Caco-2 (cell line): Measurements from ENCODE around the gene SCTR. TPM values are rescaled to one million over a fixed set of nuclear protein-coding genes. Genes with fewer than 3 reads are reported as not detected.

Source experiments
- BruUV-seq: library from RNA; stranded (reverse); fragments of 400-500 nt; replicated peaks from 2 replicates; lab custom pipeline; 2021; lab: Mats Ljungman, UMichigan
- CTCF ChIA-PET: fragments of 300-600 bp; sonication (Branson Sonifier 250); formaldehyde crosslinking; loops from one replicate; lab custom pipeline; 2022; ENCODE audit warnings: antibody characterized with exemption; lab: Charles Lee
- POLR2A ChIA-PET: fragments of 300-600 bp; sonication (Branson Sonifier 250); formaldehyde crosslinking; loops from one replicate; lab custom pipeline; 2022; ENCODE audit warnings: antibody characterized with exemption; lab: Charles Lee
- DNase-seq, 2 experiments: peaks; one replicate each; pipeline versions ENCODE4 v3.0.0 to v3.0.0-alpha.2; 2020 to 2022
- H3K27me3 ChIP-seq: replicated peaks from 2 replicates; pipeline ENCODE4 v1.6.0; 2011; ENCODE audit warnings: low read length; ENCODE audit not compliant: control insufficient read depth, insufficient read depth
- H3K36me3 ChIP-seq: 2 replicates; pipeline ENCODE4 v1.5.1; 2011; ENCODE audit warnings: low read length; ENCODE audit not compliant: control insufficient read depth, insufficient read depth
- H3K4me1 ChIP-seq: fragments of 250-450 bp; sonication (Bioruptor Pico); 2 replicates; pipeline ENCODE4 v1.5.1; 2020; ENCODE audit warnings: mild to moderate bottlenecking
- H3K4me3 ChIP-seq: 2 replicates; pipeline ENCODE4 v1.5.1; 2011; ENCODE audit warnings: low read depth, mild to moderate bottlenecking, control low read depth, low read length
- H3K9me3 ChIP-seq: fragments of 250-450 bp; sonication (Bioruptor Pico); 2 replicates; pipeline ENCODE4 v1.5.1; 2020; ENCODE audit warnings: mild to moderate bottlenecking, moderate library complexity
- H3K27ac Mint-ChIP-seq: one replicate; pipeline ENCODE4 v1.8.0; 2022; ENCODE audit warnings: mixed read lengths; ENCODE audit not compliant: unreplicated experiment
- H3K27me3 Mint-ChIP-seq: one replicate; pipeline ENCODE4 v1.8.0; 2022; ENCODE audit warnings: mixed read lengths; ENCODE audit not compliant: insufficient read depth, unreplicated experiment
- H3K36me3 Mint-ChIP-seq: one replicate; pipeline ENCODE4 v1.8.0; 2022; ENCODE audit warnings: mild to moderate bottlenecking, mixed read lengths; ENCODE audit not compliant: insufficient read depth, unreplicated experiment
- H3K4me1 Mint-ChIP-seq: one replicate; pipeline ENCODE4 v1.8.0; 2022; ENCODE audit warnings: low read depth, mixed read lengths; ENCODE audit not compliant: unreplicated experiment
- H3K4me3 Mint-ChIP-seq: one replicate; pipeline ENCODE4 v1.8.0; 2022; ENCODE audit warnings: mild to moderate bottlenecking, moderate library complexity, mixed read lengths; ENCODE audit not compliant: unreplicated experiment
- H3K9me3 Mint-ChIP-seq: one replicate; pipeline ENCODE4 v1.8.0; 2022; ENCODE audit warnings: mixed read lengths; ENCODE audit not compliant: unreplicated experiment
- intact Hi-C: fragments of 100-400 bp; cut with micrococcal nuclease; formaldehyde crosslinking; loops from one replicate; pipeline ENCODE4 v1.10.0; 2022; ENCODE audit not compliant: unreplicated experiment
- total RNA-seq: library from RNA; stranded (reverse); gene quantifications from 2 replicates; pipeline ENCODE4 v1.2.3, GENCODE V29; 2022
- TF ChIP-seq, protein P1 (sequence below), 2 experiments: fragments of 200-600 bp in 1 of 2; IDR thresholded peaks; 1 replicate in 1 of 2; 2 replicates in 1 of 2; pipeline versions ENCODE4 v1.5.1 to v1.8.0; 2011 to 2022; ENCODE audit warnings: antibody characterized with exemption in 1 of 2, control low read depth in 1 of 2, inconsistent platforms in 1 of 2, low read depth in 1 of 2, low read length in 1 of 2, mild to moderate bottlenecking in 1 of 2, moderate library complexity in 1 of 2; ENCODE audit not compliant: insufficient read depth in 1 of 2, severe bottlenecking in 1 of 2, unreplicated experiment in 1 of 2

The SCTR gene
- total RNA-seq, 1 experiment from 2014 or later, result not detected

DNA sequence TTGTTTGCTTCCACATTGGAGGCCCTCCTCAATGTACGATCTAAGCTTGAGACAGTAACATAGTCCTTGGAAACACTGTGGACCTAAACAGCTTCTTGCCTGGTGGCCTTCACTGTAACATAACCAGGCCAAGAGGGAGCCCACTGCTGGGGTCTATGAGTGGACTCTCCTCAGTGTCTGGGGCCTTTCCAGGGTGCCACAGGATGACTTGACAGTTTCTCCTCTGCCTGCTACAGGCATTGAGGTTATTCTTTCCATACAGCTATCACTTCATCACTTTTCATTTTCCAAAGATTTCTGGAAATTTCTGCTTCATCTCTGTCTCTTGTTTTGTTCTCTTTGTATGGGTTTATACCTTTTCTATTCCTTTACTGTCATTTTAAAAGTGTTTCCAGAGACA is 11.3 kb downstream of the SCTR start:
- Histone ChIP-seq H3K9me3 (no peaks in the 10 kb centered on the region), H3K27me3 (no peaks in the 10 kb centered on the region), H3K4me3 (no peak overlapping the region), H3K4me1 (no peaks in the 10 kb centered on the region), H3K36me3 (no peaks in the 10 kb centered on the region)
- Mint-ChIP-seq H3K4me3 (no peak overlapping the region), H3K9me3 (no peaks in the 10 kb centered on the region), H3K4me1 (no peaks in the 10 kb centered on the region), H3K27ac (no peak overlapping the region), H3K27me3 (peaks cover 10% of the 10 kb centered on the region), H3K36me3 (no peaks in the 10 kb centered on the region)
- intact Hi-C loops, result no loop called here
- no TSS peak for BruUV-seq
- TF ChIP-seq, protein P1, sequence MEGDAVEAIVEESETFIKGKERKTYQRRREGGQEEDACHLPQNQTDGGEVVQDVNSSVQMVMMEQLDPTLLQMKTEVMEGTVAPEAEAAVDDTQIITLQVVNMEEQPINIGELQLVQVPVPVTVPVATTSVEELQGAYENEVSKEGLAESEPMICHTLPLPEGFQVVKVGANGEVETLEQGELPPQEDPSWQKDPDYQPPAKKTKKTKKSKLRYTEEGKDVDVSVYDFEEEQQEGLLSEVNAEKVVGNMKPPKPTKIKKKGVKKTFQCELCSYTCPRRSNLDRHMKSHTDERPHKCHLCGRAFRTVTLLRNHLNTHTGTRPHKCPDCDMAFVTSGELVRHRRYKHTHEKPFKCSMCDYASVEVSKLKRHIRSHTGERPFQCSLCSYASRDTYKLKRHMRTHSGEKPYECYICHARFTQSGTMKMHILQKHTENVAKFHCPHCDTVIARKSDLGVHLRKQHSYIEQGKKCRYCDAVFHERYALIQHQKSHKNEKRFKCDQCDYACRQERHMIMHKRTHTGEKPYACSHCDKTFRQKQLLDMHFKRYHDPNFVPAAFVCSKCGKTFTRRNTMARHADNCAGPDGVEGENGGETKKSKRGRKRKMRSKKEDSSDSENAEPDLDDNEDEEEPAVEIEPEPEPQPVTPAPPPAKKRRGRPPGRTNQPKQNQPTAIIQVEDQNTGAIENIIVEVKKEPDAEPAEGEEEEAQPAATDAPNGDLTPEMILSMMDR (IDR thresholded peaks at IDR 0.05; ENCODE audit: insufficient read depth in 1 of 2, low read depth in 1 of 2, low read length in 1 of 2, severe bottlenecking in 1 of 2, unreplicated experiment in 1 of 2), result no peak
- POLR2A ChIA-PET, result no interaction called here
- CTCF ChIA-PET, result no interaction called here
- DNase-seq, result no peak

DNA sequence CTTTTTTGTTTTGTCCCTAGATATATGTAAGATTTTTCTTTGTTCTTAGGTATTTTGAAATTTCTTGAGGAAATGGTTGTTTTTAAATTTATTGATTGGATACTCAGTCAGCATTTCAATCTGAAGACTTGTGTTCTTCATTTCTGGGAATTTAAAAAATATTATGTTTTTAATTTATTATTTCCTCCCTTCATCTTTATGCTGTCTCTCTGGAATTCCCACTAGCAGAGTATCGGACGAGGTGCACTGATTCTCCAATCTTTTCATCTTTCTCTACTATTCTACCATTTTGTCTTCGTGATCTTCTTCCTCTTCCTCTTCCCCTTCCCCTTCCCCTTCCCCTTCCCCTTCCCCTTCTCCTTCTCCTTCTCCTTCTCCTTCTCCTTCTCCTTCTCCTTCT is 12.3 kb downstream of the SCTR start:
- no peaks in the 10 kb centered on the region for H3K9me3 Mint-ChIP-seq
- no peaks in the 10 kb centered on the region for H3K4me1 Mint-ChIP-seq
- no peak overlapping the region for H3K4me3 Mint-ChIP-seq
- no peaks in the 10 kb centered on the region for H3K27me3 ChIP-seq
- H3K36me3 Mint-ChIP-seq, result no peaks in the 10 kb centered on the region
- H3K36me3 ChIP-seq, result no peaks in the 10 kb centered on the region
- no peaks in the 10 kb centered on the region for H3K9me3 ChIP-seq
- TF ChIP-seq, protein P1 (IDR thresholded peaks at IDR 0.05; ENCODE audit: insufficient read depth in 1 of 2, low read depth in 1 of 2, low read length in 1 of 2, severe bottlenecking in 1 of 2, unreplicated experiment in 1 of 2), result no peak
- no TSS peak for BruUV-seq
- no peak overlapping the region for H3K27ac Mint-ChIP-seq
- intact Hi-C loops, result no loop called here
- no peak for DNase-seq
- no peaks in the 10 kb centered on the region for H3K4me1 ChIP-seq
- ChIA-PET POLR2A (no interaction called here), CTCF (no interaction called here)
- H3K27me3 Mint-ChIP-seq, result peaks cover 10% of the 10 kb centered on the region
- H3K4me3 ChIP-seq, result no peak overlapping the region

DNA sequence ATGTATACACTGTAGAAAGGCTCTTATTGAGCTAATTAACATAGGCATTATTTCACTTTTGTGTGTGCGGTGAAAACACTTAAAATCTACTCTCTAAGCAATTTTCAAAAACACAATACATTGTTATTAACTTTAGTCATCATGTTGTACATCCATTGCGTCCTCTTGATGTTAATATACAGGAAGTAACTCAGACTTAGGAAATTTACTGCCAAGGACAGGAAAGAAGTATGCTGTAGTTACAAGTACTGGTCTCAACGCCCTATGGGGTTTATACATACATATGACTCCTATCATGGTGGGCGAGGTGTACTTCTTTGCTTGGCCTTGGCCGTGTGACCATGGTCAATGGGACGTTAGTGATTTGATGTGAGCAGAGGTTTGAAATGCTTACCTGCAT is 15.5 kb downstream of the SCTR start:
- BruUV-seq, result no TSS peak
- no peaks in the 10 kb centered on the region for H3K27me3 ChIP-seq
- Mint-ChIP-seq H3K27me3 (peaks cover 10% of the 10 kb centered on the region), H3K27ac (no peak overlapping the region), H3K4me3 (no peak overlapping the region), H3K9me3 (no peaks in the 10 kb centered on the region), H3K4me1 (no peaks in the 10 kb centered on the region), H3K36me3 (no peaks in the 10 kb centered on the region)
- ChIA-PET CTCF (no interaction called here), POLR2A (interaction anchor here (0.6 kb wide), 1 partner anchor 142 kb away, joined by 8 read pairs; no protein-coding TSS in a partner anchor)
- H3K4me3 ChIP-seq, result no peak overlapping the region
- H3K4me1 ChIP-seq, result no peaks in the 10 kb centered on the region
- intact Hi-C loops, result no loop called here
- DNase-seq, result no peak
- TF ChIP-seq, protein P1 (IDR thresholded peaks at IDR 0.05; ENCODE audit: insufficient read depth in 1 of 2, low read depth in 1 of 2, low read length in 1 of 2, severe bottlenecking in 1 of 2, unreplicated experiment in 1 of 2), result no peak
- H3K9me3 ChIP-seq, result peaks cover 5% of the 10 kb centered on the region; the same call in 1 of the 2 replicates
- no peaks in the 10 kb centered on the region for H3K36me3 ChIP-seq
